Epithelial cell of esophagus (primary cell): ENCODE data around the gene PRODH2.

Experiments used
- DNase-seq: peaks from one replicate; pipeline ENCODE4 v3.0.0; 2010; ENCODE audit warnings: low read depth
- H3K4me3 ChIP-seq: 2 replicates; pipeline ENCODE4 v1.5.1; 2011; ENCODE audit warnings: mild to moderate bottlenecking, low read length, control low read depth
- TF ChIP-seq, protein P1 (sequence below): IDR thresholded peaks from 2 replicates; pipeline ENCODE4 v1.5.1; 2011; ENCODE audit warnings: low read depth, mild to moderate bottlenecking, low read length, control low read depth, inconsistent platforms; ENCODE audit not compliant: insufficient read depth; ENCODE audit errors: missing control alignments

The PRODH2 gene

DNA sequence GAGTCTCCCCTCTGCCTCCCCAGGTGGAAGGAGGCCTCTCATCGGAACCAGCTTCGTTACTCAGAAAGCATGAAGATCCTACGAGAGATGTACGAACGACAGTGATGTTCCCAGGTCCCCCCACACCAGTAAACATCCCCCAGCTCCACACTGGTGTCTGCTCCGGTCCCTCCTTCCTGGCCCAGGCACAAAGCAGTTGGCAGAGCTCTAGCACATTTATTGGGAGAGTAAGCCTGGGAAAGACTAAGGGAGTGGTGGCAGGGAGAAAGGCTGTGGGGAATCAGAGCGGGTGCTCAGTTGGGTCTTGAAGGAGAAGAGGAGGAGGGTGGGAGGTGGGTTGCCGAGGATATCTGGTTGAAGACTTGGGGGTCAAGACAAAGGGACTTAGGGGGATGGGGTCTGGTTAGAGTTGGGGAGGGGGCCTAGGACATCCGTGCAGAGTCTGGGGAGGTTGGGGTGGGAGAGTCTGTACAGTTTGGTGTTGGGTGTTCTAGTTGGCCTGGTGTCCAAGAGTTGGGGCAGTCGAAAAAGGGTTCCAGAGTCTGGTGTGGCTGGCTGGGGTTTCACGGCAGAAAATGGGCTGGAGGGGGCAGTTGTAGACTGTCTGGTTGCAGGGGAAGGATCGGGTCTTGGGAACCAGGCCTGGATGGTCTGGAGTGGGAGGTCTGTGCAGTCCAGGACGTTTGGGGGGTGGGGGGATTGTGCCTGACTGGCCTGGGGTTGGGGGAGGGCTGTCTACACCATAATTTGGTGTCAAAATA lies 58.1 kb downstream of the PRODH2 start:
- no peak overlapping the region for H3K4me3 ChIP-seq
- TF ChIP-seq, protein P1, sequence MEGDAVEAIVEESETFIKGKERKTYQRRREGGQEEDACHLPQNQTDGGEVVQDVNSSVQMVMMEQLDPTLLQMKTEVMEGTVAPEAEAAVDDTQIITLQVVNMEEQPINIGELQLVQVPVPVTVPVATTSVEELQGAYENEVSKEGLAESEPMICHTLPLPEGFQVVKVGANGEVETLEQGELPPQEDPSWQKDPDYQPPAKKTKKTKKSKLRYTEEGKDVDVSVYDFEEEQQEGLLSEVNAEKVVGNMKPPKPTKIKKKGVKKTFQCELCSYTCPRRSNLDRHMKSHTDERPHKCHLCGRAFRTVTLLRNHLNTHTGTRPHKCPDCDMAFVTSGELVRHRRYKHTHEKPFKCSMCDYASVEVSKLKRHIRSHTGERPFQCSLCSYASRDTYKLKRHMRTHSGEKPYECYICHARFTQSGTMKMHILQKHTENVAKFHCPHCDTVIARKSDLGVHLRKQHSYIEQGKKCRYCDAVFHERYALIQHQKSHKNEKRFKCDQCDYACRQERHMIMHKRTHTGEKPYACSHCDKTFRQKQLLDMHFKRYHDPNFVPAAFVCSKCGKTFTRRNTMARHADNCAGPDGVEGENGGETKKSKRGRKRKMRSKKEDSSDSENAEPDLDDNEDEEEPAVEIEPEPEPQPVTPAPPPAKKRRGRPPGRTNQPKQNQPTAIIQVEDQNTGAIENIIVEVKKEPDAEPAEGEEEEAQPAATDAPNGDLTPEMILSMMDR = no peak
- no peak for DNase-seq

- DNase-seq = no peak
- H3K4me3 ChIP-seq = no peak overlapping the region
- TF ChIP-seq, protein P1 = no peak
These were observed 58.8 kb downstream of the PRODH2 start for GRCh38 chr19:35753634-35754369.

DNA sequence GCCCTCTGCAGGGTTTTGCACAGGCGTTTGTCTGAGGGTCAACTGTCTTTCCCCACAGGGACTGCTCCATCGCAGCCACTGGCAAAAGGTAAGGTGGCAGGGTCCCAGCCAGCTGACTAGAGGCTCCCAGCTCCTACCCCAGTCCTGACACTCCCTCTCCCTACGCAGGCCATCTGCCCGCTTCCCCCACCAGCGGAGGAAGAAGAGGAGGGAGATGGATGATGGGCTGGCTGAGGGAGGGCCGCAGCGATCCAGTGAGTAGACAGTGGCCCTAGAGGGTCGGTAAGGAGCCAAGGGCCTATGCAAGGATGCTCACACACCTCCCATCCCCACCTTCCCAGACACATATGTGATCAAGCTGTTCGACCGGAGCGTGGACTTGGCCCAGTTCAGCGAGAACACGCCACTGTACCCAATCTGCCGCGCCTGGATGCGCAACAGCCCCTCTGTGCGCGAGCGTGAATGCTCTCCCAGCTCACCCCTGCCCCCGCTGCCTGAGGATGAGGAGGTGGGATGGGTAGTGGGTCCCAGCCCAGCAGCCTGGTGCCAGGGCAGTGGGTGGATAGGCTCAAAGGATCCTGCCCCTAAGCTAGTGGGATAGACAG lies 59.8 kb downstream of the PRODH2 start:
- DNase-seq = no peak
- no peak overlapping the region for H3K4me3 ChIP-seq
- TF ChIP-seq, protein P1 = no peak

GRCh38 chr19:35751839-35752745 lies 60.6 kb downstream of the PRODH2 start:
- H3K4me3 ChIP-seq = no peak overlapping the region
- no peak for DNase-seq
- TF ChIP-seq, protein P1 = no peak

DNA sequence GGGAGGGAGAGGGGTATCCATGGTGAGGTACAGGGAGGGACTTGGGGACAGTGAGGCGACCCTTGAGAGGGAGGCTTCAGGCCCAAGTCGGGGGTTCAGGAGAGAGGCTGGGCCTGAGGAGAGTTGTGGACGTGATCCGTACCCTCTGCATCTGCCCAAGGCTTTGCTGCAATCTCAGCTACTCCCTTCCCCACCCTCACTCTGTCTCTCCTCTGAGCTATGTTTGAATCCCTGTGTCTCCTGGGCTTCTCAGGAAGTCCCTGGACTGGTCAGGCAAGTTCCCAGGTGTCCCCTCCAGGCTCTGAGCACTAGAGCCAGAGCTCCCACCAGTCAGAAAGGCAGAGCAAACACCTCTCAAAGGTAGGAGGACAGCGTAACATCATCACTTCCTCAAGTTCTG lies 62.5 kb downstream of the PRODH2 start:
- H3K4me3 ChIP-seq = no peak overlapping the region
- TF ChIP-seq, protein P1 = no peak
- DNase-seq = peak; percentile 22
